ENCODE results near the gene ACVR2A. TPM values are rescaled to one million over a fixed set of nuclear protein-coding genes. Genes with fewer than 3 reads are reported as not detected.
A peak's percentile ranks its signal among the peaks of the same experiment; 100 is the strongest.

Gene ACVR2A
- total and polyA plus RNA-seq, 2 experiments from 2014 or later = 24.0 to 33.1 TPM

DNA sequence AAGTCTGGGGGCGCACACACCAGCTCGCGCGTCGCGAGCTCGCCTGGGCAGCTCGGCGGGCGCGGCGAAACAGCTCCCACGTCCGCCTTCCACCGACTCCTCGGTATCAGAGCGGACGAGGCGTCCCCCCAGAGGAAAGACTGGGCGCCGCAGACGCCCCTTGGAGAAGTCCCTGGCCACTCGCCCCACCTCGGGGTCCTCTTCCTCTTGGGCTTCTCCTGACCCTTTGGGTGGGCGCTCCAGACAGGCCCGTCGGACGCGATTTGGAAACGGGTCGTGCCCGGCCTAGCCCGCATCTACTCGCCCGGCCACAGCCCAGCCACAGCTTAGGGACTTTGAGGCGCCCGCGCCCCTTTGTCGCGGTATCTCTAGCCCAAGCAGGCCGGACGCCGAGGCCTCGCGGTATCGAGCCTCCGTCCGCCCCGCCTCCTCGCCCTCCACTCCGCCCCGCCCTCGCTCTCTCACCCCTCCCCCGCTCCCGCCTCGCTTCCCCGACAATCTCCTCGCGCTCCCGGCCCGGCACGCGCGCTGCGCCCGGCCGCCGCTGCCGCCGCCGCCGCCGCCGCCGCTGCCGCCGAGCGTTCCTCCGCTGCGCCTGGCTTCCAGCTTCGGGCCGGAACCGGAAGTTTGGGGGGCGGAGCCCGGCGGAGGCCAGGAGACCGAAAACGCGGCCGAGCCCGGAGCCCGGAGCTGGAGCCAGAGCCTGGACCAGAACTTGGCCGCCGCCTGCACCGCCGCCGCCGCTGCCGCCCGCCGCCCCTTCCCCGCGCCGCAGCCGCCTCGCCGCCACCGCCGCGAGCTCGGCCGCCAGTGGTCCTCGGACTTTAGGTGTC, 749 bp upstream of the ACVR2A start:
- Histone ChIP-seq H3K27ac (peak overlapping the region; percentile 92), H3F3A (ENCODE audit: insufficient read depth) (peaks cover 27% of the 10 kb centered on the region), H3K9me3 (ENCODE audit: low read depth) (no peaks in the 10 kb centered on the region), H3K4me1 (ENCODE audit: insufficient read depth) (peaks cover 24% of the 10 kb centered on the region), H2AFZ (peak overlapping the region; percentile 87), H4K20me1 (ENCODE audit: insufficient read depth) (peaks cover 10% of the 10 kb centered on the region), H3K9me2 (ENCODE audit: insufficient read depth) (peaks cover 5% of the 10 kb centered on the region; the same call in 1 of the 2 replicates), H3K36me3 (ENCODE audit: low read depth) (no peaks in the 10 kb centered on the region), H3K4me3 (peak overlapping the region; percentile 85), H3K79me2 (ENCODE audit: insufficient read depth) (peaks cover 49% of the 10 kb centered on the region), H3K27me3 (replicated peaks; ENCODE audit: insufficient read depth) (no peaks in the 10 kb centered on the region), H3K4me2 (ENCODE audit: unreplicated experiment) (peak overlapping the region; percentile 92), H3K9ac (peak overlapping the region; percentile 92)
- in situ Hi-C loops (cut with MboI) = no loop called here
- DNase-seq = peak; percentile 98
- TF ChIP-seq EZH2phosphoT487 (IDR thresholded peaks at IDR 0.05; ENCODE audit: insufficient read depth, low read depth) = no peak
- TF ChIP-seq EZH2 (IDR thresholded peaks at IDR 0.05; ENCODE audit: insufficient read depth, poor library complexity, severe bottlenecking) = no peak
- 1 to 2% methylated on average over 35 to 71 of the region's 113 CpGs for WGBS, 2 experiments (ENCODE audit: low coverage in 1 of 2, low lambda C conversion rate in 2 of 2, missing lambda C conversion rate in 2 of 2)

DNA sequence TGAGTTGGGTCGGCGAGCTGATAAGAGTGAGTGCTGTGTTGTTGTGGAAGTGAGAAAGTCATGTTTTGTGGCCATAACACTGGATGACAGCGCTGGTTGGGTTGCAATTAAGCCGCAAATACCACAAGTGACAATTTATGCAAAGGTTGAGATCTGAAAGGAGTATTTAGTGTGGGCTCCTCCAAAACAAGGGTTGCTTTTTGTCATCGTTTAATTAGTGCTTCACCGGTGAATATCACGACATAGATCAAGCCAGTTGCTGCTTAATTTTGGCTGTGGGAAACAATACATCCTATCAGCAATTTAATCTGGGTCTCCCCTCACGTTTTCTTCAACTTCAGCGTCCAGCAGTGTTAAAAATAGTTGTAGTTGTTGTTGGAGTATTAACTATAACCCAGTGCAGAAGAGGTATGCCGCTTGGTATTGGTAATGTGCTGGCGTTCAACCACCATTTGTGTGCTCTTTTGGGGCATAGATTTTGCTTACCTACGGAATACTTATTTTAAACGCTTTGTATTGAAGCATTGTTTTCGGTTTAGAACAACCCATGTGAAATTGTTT, 662 bp downstream of the ACVR2A start:
- Histone ChIP-seq H3K79me2 (ENCODE audit: insufficient read depth) (peaks cover 63% of the 10 kb centered on the region), H3K4me3 (peak overlapping the region; percentile 85), H3K27ac (peak overlapping the region; percentile 5; the same call in 1 of the 2 replicates), H4K20me1 (ENCODE audit: insufficient read depth) (peaks cover 23% of the 10 kb centered on the region), H3K4me1 (ENCODE audit: insufficient read depth) (peaks cover 25% of the 10 kb centered on the region), H3K4me2 (ENCODE audit: unreplicated experiment) (peak overlapping the region; percentile 92), H2AFZ (peak overlapping the region; percentile 57), H3K9me2 (ENCODE audit: insufficient read depth) (peaks cover 5% of the 10 kb centered on the region; the same call in 1 of the 2 replicates), H3F3A (ENCODE audit: insufficient read depth) (peaks cover 27% of the 10 kb centered on the region), H3K36me3 (ENCODE audit: low read depth) (no peaks in the 10 kb centered on the region), H3K9me3 (ENCODE audit: low read depth) (no peaks in the 10 kb centered on the region), H3K27me3 (replicated peaks; ENCODE audit: insufficient read depth) (no peaks in the 10 kb centered on the region), H3K9ac (peak overlapping the region; percentile 88)
- DNase-seq = peak; percentile 51
- in situ Hi-C loops (cut with MboI) = no loop called here
- no peak for TF ChIP-seq EZH2 (IDR thresholded peaks at IDR 0.05; ENCODE audit: insufficient read depth, poor library complexity, severe bottlenecking)
- no peak for TF ChIP-seq EZH2phosphoT487 (IDR thresholded peaks at IDR 0.05; ENCODE audit: insufficient read depth, low read depth)
- WGBS, 2 experiments (ENCODE audit: low coverage in 1 of 2, low lambda C conversion rate in 2 of 2, missing lambda C conversion rate in 2 of 2) = 1 to 2% methylated on average over 14 of the region's 14 CpGs

DNA sequence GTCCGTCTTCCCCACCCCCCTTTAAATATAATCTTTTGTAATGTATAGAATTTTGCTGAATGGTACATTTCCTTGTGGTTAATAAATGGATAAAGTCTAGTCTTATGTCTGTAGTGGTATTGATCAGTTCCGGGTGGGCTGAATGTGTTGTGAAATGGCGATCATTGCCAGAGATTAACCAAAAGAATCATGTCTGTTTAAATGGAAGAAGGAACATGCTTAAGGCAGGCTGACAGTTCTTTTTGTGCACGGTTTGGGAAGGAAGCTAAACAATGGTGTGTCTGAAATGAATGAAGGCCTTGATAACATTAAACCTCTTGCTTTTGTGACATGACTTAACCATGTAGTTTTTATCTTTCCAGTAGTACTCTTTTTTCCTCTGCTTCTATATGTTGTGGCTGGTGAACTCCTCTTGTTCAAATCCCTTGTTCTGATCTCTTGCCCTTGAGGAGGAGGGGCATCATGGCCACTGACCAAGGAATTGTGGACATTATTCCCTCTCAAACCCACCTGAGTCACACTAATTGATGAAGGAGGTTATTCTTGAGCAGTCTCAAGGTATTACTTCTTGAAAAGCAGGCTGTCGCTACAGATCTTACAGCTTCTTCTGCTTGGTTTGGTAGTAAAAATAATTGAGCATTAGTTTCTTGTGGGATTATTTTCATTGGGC, 1.7 kb downstream of the ACVR2A start:
- WGBS, 2 experiments (ENCODE audit: low coverage in 1 of 2, low lambda C conversion rate in 2 of 2, missing lambda C conversion rate in 2 of 2) = 11 to 17% methylated on average over 5 of the region's 5 CpGs
- peak; percentile 36 for DNase-seq
- Histone ChIP-seq H3K9me3 (ENCODE audit: low read depth) (no peaks in the 10 kb centered on the region), H3K36me3 (ENCODE audit: low read depth) (no peaks in the 10 kb centered on the region), H3K9me2 (ENCODE audit: insufficient read depth) (peaks cover 5% of the 10 kb centered on the region; the same call in 1 of the 2 replicates), H2AFZ (peak overlapping the region; percentile 57), H3F3A (ENCODE audit: insufficient read depth) (peaks cover 27% of the 10 kb centered on the region), H3K4me1 (ENCODE audit: insufficient read depth) (peaks cover 25% of the 10 kb centered on the region), H4K20me1 (ENCODE audit: insufficient read depth) (peaks cover 31% of the 10 kb centered on the region), H3K4me3 (peak overlapping the region; percentile 85), H3K27ac (no peak overlapping the region), H3K9ac (peak overlapping the region; percentile 88), H3K4me2 (ENCODE audit: unreplicated experiment) (peak overlapping the region; percentile 92), H3K79me2 (ENCODE audit: insufficient read depth) (peaks cover 74% of the 10 kb centered on the region), H3K27me3 (replicated peaks; ENCODE audit: insufficient read depth) (no peaks in the 10 kb centered on the region)
- in situ Hi-C loops (cut with MboI) = no loop called here
- TF ChIP-seq EZH2phosphoT487 (IDR thresholded peaks at IDR 0.05; ENCODE audit: insufficient read depth, low read depth) (no peak), EZH2 (IDR thresholded peaks at IDR 0.05; ENCODE audit: insufficient read depth, poor library complexity, severe bottlenecking) (no peak)

DNA sequence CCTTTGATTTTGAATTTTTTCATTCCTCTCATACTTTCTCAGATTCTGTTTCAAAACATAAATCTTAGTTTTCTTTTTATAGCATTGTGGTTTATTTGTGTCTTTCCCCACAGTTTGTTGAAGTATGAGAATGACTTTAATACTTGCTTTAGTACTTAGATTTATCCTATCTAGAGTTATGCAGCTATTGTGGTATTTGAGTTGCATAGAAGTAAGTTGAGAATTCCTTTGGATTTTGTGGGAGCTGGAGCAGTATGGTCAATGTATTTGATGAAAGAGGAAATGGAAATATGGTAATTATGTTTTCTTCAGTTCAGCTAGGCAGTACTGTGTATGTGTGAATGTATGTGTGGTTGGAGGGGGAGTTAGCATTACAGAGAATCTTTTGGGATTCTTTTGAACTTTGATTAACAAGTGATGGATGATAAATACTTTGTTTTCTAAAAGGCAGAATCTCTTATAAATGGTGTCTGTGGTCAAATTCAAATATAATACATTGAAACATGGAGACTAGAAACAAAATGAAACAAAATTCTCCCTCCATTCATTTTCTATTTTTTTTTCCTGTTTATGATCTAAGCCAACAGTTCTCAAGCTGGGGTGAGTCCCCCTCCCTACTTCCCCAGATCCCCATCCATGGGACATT, 3.0 kb downstream of the ACVR2A start:
- Histone ChIP-seq H3K27me3 (replicated peaks; ENCODE audit: insufficient read depth) (no peaks in the 10 kb centered on the region), H3K4me1 (ENCODE audit: insufficient read depth) (peaks cover 24% of the 10 kb centered on the region), H3K27ac (no peak overlapping the region), H2AFZ (no peak overlapping the region), H3K9me2 (ENCODE audit: insufficient read depth) (no peaks in the 10 kb centered on the region), H3K36me3 (ENCODE audit: low read depth) (no peaks in the 10 kb centered on the region), H3K79me2 (ENCODE audit: insufficient read depth) (peaks cover 81% of the 10 kb centered on the region), H3F3A (ENCODE audit: insufficient read depth) (peaks cover 27% of the 10 kb centered on the region), H4K20me1 (ENCODE audit: insufficient read depth) (peaks cover 41% of the 10 kb centered on the region), H3K4me3 (peak overlapping the region; percentile 85), H3K4me2 (ENCODE audit: unreplicated experiment) (peak overlapping the region; percentile 92), H3K9ac (0 out of 2 replicates have a peak overlapping the region, but pooled peaks have one; percentile 88), H3K9me3 (ENCODE audit: low read depth) (no peaks in the 10 kb centered on the region)
- in situ Hi-C loops (cut with MboI) = no loop called here
- TF ChIP-seq EZH2phosphoT487 (IDR thresholded peaks at IDR 0.05; ENCODE audit: insufficient read depth, low read depth) (no peak), EZH2 (IDR thresholded peaks at IDR 0.05; ENCODE audit: insufficient read depth, poor library complexity, severe bottlenecking) (no peak)
- no peak for DNase-seq
